Pulmonary artery endothelial cell (primary cell): Measurements from ENCODE around the gene BBLN. TPM values are rescaled to one million over a fixed set of nuclear protein-coding genes. Genes with fewer than 3 reads are reported as not detected.

ENCODE experiments used
- DNase-seq: peaks from one replicate; pipeline ENCODE4 v3.0.0-alpha.2; 2011; ENCODE audit warnings: low read depth, low spot score
- total RNA-seq: library from RNA; depleted of rRNA; stranded (reverse); fragments of >200 nt; gene quantifications from 2 replicates; pipeline ENCODE4 v1.2.3, GENCODE V29; 2014

The BBLN gene
- total RNA-seq, 1 donor from 2014 or later, result 31.5 TPM

- no peak for DNase-seq
These were observed 28.1 kb downstream of the BBLN start for GRCh38 chr9:128188209-128188608.

- no peak for DNase-seq
These were observed 29.9 kb downstream of the BBLN start for GRCh38 chr9:128190013-128190412.

- no peak for DNase-seq
These were observed 30.7 kb downstream of the BBLN start for GRCh38 chr9:128190516-128191405.

- DNase-seq, result peak; percentile 52
These were observed 31.5 kb downstream of the BBLN start, which contains the start of gene CIZ1 for GRCh38 chr9:128191406-128192046. TSS of gene CIZ1 (minus strand) at chr9:128191572. CDS start at chr9:128190857, 715 bp downstream.

GRCh38 chr9:128192601-128193371 is 32.7 kb downstream of the BBLN start:
- DNase-seq, result peak; percentile 52

GRCh38 chr9:128193469-128194096 is 33.5 kb downstream of the BBLN start:
- DNase-seq, result no peak

GRCh38 chr9:128201441-128202369 is 41.6 kb downstream of the BBLN start:
- DNase-seq, result no peak

GRCh38 chr9:128202648-128203023 is 42.6 kb downstream of the BBLN start:
- no peak for DNase-seq

- no peak for DNase-seq
These were observed 43.1 kb downstream of the BBLN start, which contains the start of gene DNM1 for GRCh38 chr9:128203024-128203706. TSS of gene DNM1 (plus strand) at chr9:128203379. CDS start at chr9:128203471, 92 bp downstream.

- no peak for DNase-seq
These were observed 43.9 kb downstream of the BBLN start for GRCh38 chr9:128203707-128204551.

GRCh38 chr9:128204858-128205257 is 44.8 kb downstream of the BBLN start:
- no peak for DNase-seq

GRCh38 chr9:128205296-128205944 is 45.4 kb downstream of the BBLN start:
- DNase-seq, result no peak

- no peak for DNase-seq
These were observed 46.4 kb downstream of the BBLN start for GRCh38 chr9:128206484-128206883.

GRCh38 chr9:128206916-128207910 is 47.1 kb downstream of the BBLN start:
- no peak for DNase-seq

- DNase-seq, result no peak
These were observed 48.3 kb downstream of the BBLN start for GRCh38 chr9:128208386-128208785.

- DNase-seq, result no peak
These were observed 49.0 kb downstream of the BBLN start for GRCh38 chr9:128208946-128209669.
